Natural killer cell (primary cell): ENCODE measurements around the gene ZNF627. TPM values are rescaled to one million over a fixed set of nuclear protein-coding genes. Genes with fewer than 3 reads are reported as not detected.

Experiments used
- ATAC-seq, 3 donors: fragments of 150-1000 bp in 2 of 3; fragments of 200-7000 bp in 1 of 3; cut with Tn5 transposase; 1 replicate in 1 of 3; 2 replicates in 2 of 3; pipeline ENCODE4 v1.10.0; 2021; ENCODE audit warnings: mild to moderate bottlenecking in 2 of 3, moderate library complexity in 2 of 3
- DNase-seq, 2 donors: peaks; one replicate each; pipeline versions ENCODE4 v3.0.0 to v3.0.0-alpha.2; 2013 to 2021; ENCODE audit warnings: mixed read lengths in 1 of 2
- H3K27ac ChIP-seq: one replicate; pipeline ENCODE4 v1.5.1; 2013; ENCODE audit warnings: mild to moderate bottlenecking, low read length
- H3K27me3 ChIP-seq: one replicate; pipeline ENCODE4 v1.6.1; 2013; ENCODE audit warnings: low read length; ENCODE audit not compliant: control insufficient read depth, insufficient read depth
- H3K36me3 ChIP-seq: one replicate; pipeline ENCODE4 v1.6.1; 2013; ENCODE audit warnings: low read length; ENCODE audit not compliant: control insufficient read depth, insufficient read depth
- H3K4me1 ChIP-seq: one replicate; pipeline ENCODE4 v1.6.1; 2013; ENCODE audit warnings: low read length; ENCODE audit not compliant: control insufficient read depth, insufficient read depth
- H3K4me3 ChIP-seq: one replicate; pipeline ENCODE4 v1.5.1; 2013; ENCODE audit warnings: low read length
- H3K9me3 ChIP-seq: one replicate; pipeline ENCODE4 v1.6.1; 2013; ENCODE audit warnings: low read length; ENCODE audit not compliant: control insufficient read depth, insufficient read depth
- H3K27ac Mint-ChIP-seq, 2 donors: one replicate each; pipeline ENCODE4 v1.8.0; 2022; ENCODE audit warnings: mild to moderate bottlenecking in 2 of 2, mixed read lengths in 2 of 2, moderate library complexity in 1 of 2
- H3K27me3 Mint-ChIP-seq, 2 donors: one replicate each; pipeline ENCODE4 v1.8.0; 2022; ENCODE audit warnings: low read depth in 2 of 2, mixed read lengths in 2 of 2
- H3K36me3 Mint-ChIP-seq: one replicate; pipeline ENCODE4 v1.8.0; 2022; ENCODE audit warnings: mixed read lengths
- H3K4me1 Mint-ChIP-seq, 2 donors: one replicate each; pipeline ENCODE4 v1.8.0; 2022; ENCODE audit warnings: mixed read lengths in 2 of 2
- H3K4me3 Mint-ChIP-seq: one replicate; pipeline ENCODE4 v1.8.0; 2022; ENCODE audit warnings: mild to moderate bottlenecking, moderate library complexity, mixed read lengths
- H3K9me3 Mint-ChIP-seq, 2 donors: one replicate each; pipeline ENCODE4 v1.8.0; 2022; ENCODE audit warnings: mixed read lengths in 2 of 2
- WGBS: methylation state at CpG from one replicate; pipeline ENCODE4 v1.1.7; 2013; ENCODE audit warnings: missing lambda C conversion rate; ENCODE audit not compliant: insufficient coverage; 5-methylcytosine and 5-hydroxymethylcytosine counted together
- intact Hi-C: fragments of 100-400 bp; cut with micrococcal nuclease; formaldehyde crosslinking; loops from one replicate; pipeline ENCODE4 v1.14.2; 2022
- total RNA-seq, 4 donors: library from RNA; stranded (reverse); fragments of 120-200 nt in 1 of 4; gene quantifications; one replicate each; pipeline versions ENCODE4 v1.2.3 to v1.2.4, GENCODE V29; 2013 to 2022
- TF ChIP-seq, protein P1 (sequence below): fragments of 200-600 bp; IDR thresholded peaks from one replicate; pipeline ENCODE4 v1.8.0; 2022; ENCODE audit warnings: antibody characterized with exemption

Gene ZNF627
- total RNA-seq, 3 donors from 2014 or later (not counting 1 experiment from before 2014, with no cell fraction given) = 4.7 to 7.5 (median 4.9) TPM

DNA sequence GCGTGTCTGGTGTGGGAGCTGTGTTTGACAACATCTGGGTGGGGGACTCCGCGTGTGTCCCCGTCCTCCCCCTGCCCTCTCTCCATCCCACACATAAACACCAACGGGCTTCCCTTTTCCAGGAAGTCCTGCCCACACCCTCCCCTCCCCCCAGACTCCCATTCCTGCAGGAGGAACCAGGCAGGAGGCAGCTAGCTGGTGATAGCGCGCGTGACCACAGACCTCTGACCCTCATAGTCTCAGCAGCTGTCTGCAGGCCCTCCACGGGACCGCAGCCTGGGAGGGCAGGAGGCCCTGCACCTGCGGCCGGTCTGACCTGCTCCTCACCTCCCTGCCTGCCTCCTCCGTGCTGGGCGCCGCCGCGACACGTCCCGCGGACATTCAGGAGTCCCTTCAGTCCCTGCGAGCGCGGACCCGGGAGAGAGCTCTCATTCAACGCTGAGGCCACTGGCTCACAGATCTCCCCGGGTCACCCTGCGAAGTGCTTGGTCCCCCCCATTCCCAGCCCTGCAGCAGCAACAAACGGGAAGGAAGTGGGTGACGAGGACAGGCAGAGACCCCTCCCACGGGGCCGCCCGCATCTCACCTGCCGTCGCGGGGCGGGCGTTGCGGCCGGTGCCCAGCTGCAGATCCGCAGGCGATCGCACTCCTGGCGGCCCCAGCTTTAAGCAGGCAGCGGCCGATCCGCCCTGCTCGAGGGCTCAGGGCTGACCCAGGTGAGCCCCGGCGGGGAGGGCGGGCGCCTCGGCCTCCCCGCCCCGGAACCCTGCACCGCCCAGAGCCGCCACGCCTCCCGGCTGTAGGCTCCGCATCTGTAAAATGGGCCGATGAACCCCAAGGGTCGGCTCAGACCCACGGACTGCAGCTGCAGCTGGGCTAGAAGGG, 18.8 kb upstream of the ZNF627 start:
- Histone ChIP-seq H3K27ac (peak overlapping the region; percentile 46), H3K27me3 (no peaks in the 10 kb centered on the region), H3K9me3 (no peaks in the 10 kb centered on the region), H3K4me1 (peaks cover 61% of the 10 kb centered on the region), H3K4me3 (peak overlapping the region; percentile 55), H3K36me3 (no peaks in the 10 kb centered on the region)
- Mint-ChIP-seq H3K27ac (peak overlapping the region in 1 of 2 donors; percentile 54), H3K4me1 (peaks cover 14 to 19% of the 10 kb centered on the region in 2 donors), H3K4me3 (peak overlapping the region; percentile 84), H3K27me3 (no peaks in the 10 kb centered on the region), H3K36me3 (no peaks in the 10 kb centered on the region), H3K9me3 (no peaks in the 10 kb centered on the region)
- intact Hi-C loops = no loop called here
- TF ChIP-seq, protein P1, sequence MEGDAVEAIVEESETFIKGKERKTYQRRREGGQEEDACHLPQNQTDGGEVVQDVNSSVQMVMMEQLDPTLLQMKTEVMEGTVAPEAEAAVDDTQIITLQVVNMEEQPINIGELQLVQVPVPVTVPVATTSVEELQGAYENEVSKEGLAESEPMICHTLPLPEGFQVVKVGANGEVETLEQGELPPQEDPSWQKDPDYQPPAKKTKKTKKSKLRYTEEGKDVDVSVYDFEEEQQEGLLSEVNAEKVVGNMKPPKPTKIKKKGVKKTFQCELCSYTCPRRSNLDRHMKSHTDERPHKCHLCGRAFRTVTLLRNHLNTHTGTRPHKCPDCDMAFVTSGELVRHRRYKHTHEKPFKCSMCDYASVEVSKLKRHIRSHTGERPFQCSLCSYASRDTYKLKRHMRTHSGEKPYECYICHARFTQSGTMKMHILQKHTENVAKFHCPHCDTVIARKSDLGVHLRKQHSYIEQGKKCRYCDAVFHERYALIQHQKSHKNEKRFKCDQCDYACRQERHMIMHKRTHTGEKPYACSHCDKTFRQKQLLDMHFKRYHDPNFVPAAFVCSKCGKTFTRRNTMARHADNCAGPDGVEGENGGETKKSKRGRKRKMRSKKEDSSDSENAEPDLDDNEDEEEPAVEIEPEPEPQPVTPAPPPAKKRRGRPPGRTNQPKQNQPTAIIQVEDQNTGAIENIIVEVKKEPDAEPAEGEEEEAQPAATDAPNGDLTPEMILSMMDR = no peak
- WGBS = 6% methylated on average over 61 of the region's 62 CpGs
- DNase-seq = peak in 1 of 2 donors; percentile 58
- ATAC-seq = peak; percentile 56 to 68 (median 62)

DNA sequence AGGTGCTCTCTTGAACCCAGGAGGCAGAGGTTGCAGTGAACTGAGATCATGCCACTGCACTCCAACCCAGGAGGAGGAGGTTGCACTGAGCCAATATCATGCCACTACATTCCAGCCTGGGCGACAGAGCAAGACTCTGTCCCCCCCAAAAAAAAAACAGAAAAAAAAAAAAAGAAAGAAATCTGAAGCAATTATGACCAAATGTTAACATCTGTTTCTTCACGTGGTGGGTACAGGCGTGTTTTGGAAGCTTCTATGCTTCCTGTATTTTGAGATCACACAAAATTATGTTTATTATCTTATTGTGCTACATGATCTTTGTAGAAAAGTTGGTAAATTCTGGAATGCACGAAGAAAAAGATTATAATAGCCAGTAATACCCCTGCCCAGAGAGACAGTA, 17.2 kb upstream of the ZNF627 start:
- no peaks in the 10 kb centered on the region for H3K27me3 Mint-ChIP-seq
- TF ChIP-seq, protein P1 = no peak
- DNase-seq (no peak), ATAC-seq (no peak)
- H3K4me3 Mint-ChIP-seq = no peak overlapping the region
- no peaks in the 10 kb centered on the region for H3K36me3 Mint-ChIP-seq
- peaks cover 14 to 19% of the 10 kb centered on the region in 2 donors for H3K4me1 Mint-ChIP-seq
- Histone ChIP-seq H3K9me3 (no peaks in the 10 kb centered on the region), H3K4me1 (peaks cover 57% of the 10 kb centered on the region), H3K4me3 (no peak overlapping the region), H3K27me3 (no peaks in the 10 kb centered on the region), H3K27ac (peak overlapping the region; percentile 29), H3K36me3 (no peaks in the 10 kb centered on the region)
- intact Hi-C loops = no loop called here
- no peaks in the 10 kb centered on the region for H3K9me3 Mint-ChIP-seq
- H3K27ac Mint-ChIP-seq = no peak overlapping the region
- 64% methylated on average over 4 of the region's 4 CpGs for WGBS

DNA sequence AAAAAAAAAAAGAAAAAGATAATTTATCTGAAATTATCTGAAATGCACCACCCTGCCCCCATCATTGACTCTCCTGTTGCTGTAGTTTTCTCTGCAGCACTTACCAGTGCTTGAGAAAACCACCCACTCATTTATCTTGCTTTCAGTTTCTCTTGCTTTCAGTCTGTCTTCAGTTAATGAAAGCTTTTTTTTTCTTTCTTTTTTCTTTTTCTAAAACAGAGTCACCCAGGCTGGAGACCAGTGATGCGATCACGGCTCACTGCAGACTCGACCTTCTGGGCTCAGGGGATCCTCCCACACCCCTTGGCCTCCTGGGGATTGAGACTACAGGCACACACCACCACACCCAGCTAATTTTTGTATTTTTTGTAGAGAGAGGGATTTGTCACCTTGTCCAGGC, 15.5 kb upstream of the ZNF627 start:
- WGBS = 14% methylated on average over 3 of the region's 3 CpGs
- Histone ChIP-seq H3K9me3 (no peaks in the 10 kb centered on the region), H3K27me3 (no peaks in the 10 kb centered on the region), H3K4me3 (no peak overlapping the region), H3K27ac (peak overlapping the region; percentile 70), H3K4me1 (peaks cover 62% of the 10 kb centered on the region), H3K36me3 (no peaks in the 10 kb centered on the region)
- peaks cover 14 to 19% of the 10 kb centered on the region in 2 donors for H3K4me1 Mint-ChIP-seq
- H3K4me3 Mint-ChIP-seq = peak overlapping the region; percentile 80
- H3K9me3 Mint-ChIP-seq = no peaks in the 10 kb centered on the region
- intact Hi-C loops = no loop called here
- ATAC-seq (peak; percentile 78 to 88 (median 80)), DNase-seq (peak in 1 of 2 donors; percentile 64)
- H3K27ac Mint-ChIP-seq = peak overlapping the region; percentile 84 to 88
- no peaks in the 10 kb centered on the region for H3K36me3 Mint-ChIP-seq
- TF ChIP-seq, protein P1 = no peak
- no peaks in the 10 kb centered on the region for H3K27me3 Mint-ChIP-seq
